HCT116 (cell line): ENCODE measurements around the gene KCNAB2. TPM values are rescaled to one million over a fixed set of nuclear protein-coding genes. Genes with fewer than 3 reads are reported as not detected.

Source experiments
- ATAC-seq: fragments of 200-7000 bp; cut with Tn5 transposase; 2 replicates; pipeline ENCODE4 v1.9.1; 2020; ENCODE audit warnings: mild to moderate bottlenecking, moderate library complexity
- BruUV-seq: library from RNA; stranded (reverse); fragments of 400-500 nt; replicated peaks from 2 replicates; lab custom pipeline; 2021; lab: Mats Ljungman, UMichigan
- CTCF ChIA-PET: fragments of 300-600 bp; sonication (Branson Sonifier 250); formaldehyde crosslinking; loops from one replicate; lab custom pipeline; 2021; ENCODE audit warnings: antibody characterized with exemption; lab: Charles Lee
- POLR2A ChIA-PET: fragments of 300-600, 350-600 bp; sonication (Branson Sonifier 250); formaldehyde crosslinking; loops from one replicate; lab custom pipeline; 2021; ENCODE audit warnings: antibody characterized with exemption; lab: Charles Lee
- RAD21 ChIA-PET, 2 experiments: fragments of 300-600 bp; sonication (Branson Sonifier 250); formaldehyde crosslinking; loops; one replicate each; lab custom pipeline; 2023; ENCODE audit warnings: low total read pairs in 2 of 2; ENCODE audit not compliant: uncharacterized antibody in 2 of 2, unreplicated experiment in 2 of 2, low non-redundant PET in 1 of 2; lab: Charles Lee
- DNase-seq: peaks from one replicate; pipeline ENCODE4 v3.0.0-alpha.2; 2010; ENCODE audit warnings: low read depth, low spot score
- H2AFZ ChIP-seq: fragments of 200-600 bp; shearing (Covaris generic), sonication (generic); 2 replicates; pipeline ENCODE4 v1.6.1; 2017; ENCODE audit warnings: low read depth, mixed run types, mixed read lengths, antibody characterized with exemption, low read length; ENCODE audit not compliant: poor library complexity, severe bottlenecking
- H3K27ac ChIP-seq: 2 replicates; pipeline ENCODE4 v1.5.1; 2012; ENCODE audit warnings: low read depth, low read length
- H3K27me3 ChIP-seq: fragments of 200-600 bp; sonication (generic); 2 replicates; pipeline ENCODE4 v1.6.1; 2016; ENCODE audit warnings: mixed run types, low read length, mixed read lengths; ENCODE audit not compliant: insufficient read depth
- H3K36me3 ChIP-seq, 2 experiments: fragments of 200-500 bp in 1 of 2; fragments of 200-600 bp in 1 of 2; sonication (Bioruptor generic) in 1 of 2; sonication (generic) in 1 of 2; 2 replicates each; pipeline versions ENCODE4 v1.5.1 to v1.6.1; 2014 to 2016; ENCODE audit warnings: low read length in 2 of 2, inconsistent platforms in 1 of 2, mixed read lengths in 1 of 2, mixed run types in 1 of 2; ENCODE audit not compliant: insufficient read depth in 2 of 2, control insufficient read depth in 1 of 2
- H3K4me1 ChIP-seq, 2 experiments: fragments of 200-600 bp in 1 of 2; sonication (generic) in 1 of 2; 2 replicates each; pipeline versions ENCODE4 v1.5.1 to v1.6.1; 2012 to 2017; ENCODE audit warnings: low read length in 2 of 2, inconsistent platforms in 1 of 2, mild to moderate bottlenecking in 1 of 2, mixed read lengths in 1 of 2, mixed run types in 1 of 2, moderate library complexity in 1 of 2; ENCODE audit not compliant: insufficient read depth in 2 of 2, control insufficient read depth in 1 of 2
- H3K4me2 ChIP-seq: fragments of 200-600 bp; sonication (generic); 2 replicates; pipeline ENCODE4 v1.6.1; 2017; ENCODE audit warnings: mixed run types, low read length, mixed read lengths
- H3K4me3 ChIP-seq, 2 experiments: fragments of 200-600 bp in 1 of 2; sonication (generic) in 1 of 2; replicated peaks in 1 of 2; 2 replicates each; pipeline ENCODE4 v1.5.1; 2011 to 2016; ENCODE audit warnings: low read length in 2 of 2, control low read depth in 1 of 2, low read depth in 1 of 2, mild to moderate bottlenecking in 1 of 2, mixed read lengths in 1 of 2, mixed run types in 1 of 2
- H3K79me2 ChIP-seq: fragments of 200-600 bp; sonication (generic); 2 replicates; pipeline ENCODE4 v1.6.1; 2017; ENCODE audit warnings: mild to moderate bottlenecking, mixed run types, low read length, moderate library complexity, mixed read lengths; ENCODE audit not compliant: insufficient read depth
- H3K9ac ChIP-seq: fragments of 200-600 bp; sonication (generic); 2 replicates; pipeline ENCODE4 v1.6.1; 2016; ENCODE audit warnings: low read length, mixed read lengths
- H3K9me2 ChIP-seq: fragments of 200-600 bp; sonication (generic), shearing (Covaris generic); 2 replicates; pipeline ENCODE4 v1.6.1; 2017; ENCODE audit warnings: mixed run types, mild to moderate bottlenecking, moderate library complexity; ENCODE audit not compliant: insufficient read depth
- H3K9me3 ChIP-seq, 2 experiments: fragments of 200-500 bp in 1 of 2; fragments of 200-600 bp in 1 of 2; sonication (Bioruptor generic) in 1 of 2; sonication (generic) in 1 of 2; 2 replicates each; pipeline ENCODE4 v1.6.1; 2014 to 2017; ENCODE audit warnings: low read length in 2 of 2, mixed read lengths in 2 of 2, inconsistent platforms in 1 of 2, low read depth in 1 of 2, mild to moderate bottlenecking in 1 of 2, mixed run types in 1 of 2, moderate library complexity in 1 of 2; ENCODE audit not compliant: control insufficient read depth in 1 of 2, insufficient read depth in 1 of 2
- H4K20me1 ChIP-seq: fragments of 200-600 bp; sonication (generic), shearing (Covaris generic); 2 replicates; pipeline ENCODE4 v1.6.1; 2017; ENCODE audit warnings: mixed run types, mild to moderate bottlenecking, moderate library complexity; ENCODE audit not compliant: insufficient read depth
- EZH2 ChIP-seq: fragments of 200-600 bp; sonication (generic); IDR thresholded peaks from 2 replicates; pipeline ENCODE4 v1.6.1; 2017; ENCODE audit warnings: antibody characterized with exemption, mixed run types
- POLR2A ChIP-seq: IDR thresholded peaks from 2 replicates; pipeline ENCODE4 v1.7.0; 2011; ENCODE audit warnings: borderline replicate concordance; ENCODE audit not compliant: insufficient read depth, insufficient read length; ENCODE audit errors: extremely low read depth
- POLR2AphosphoS5 ChIP-seq: IDR thresholded peaks from 2 replicates; pipeline ENCODE4 v1.6.1; 2011; ENCODE audit warnings: mild to moderate bottlenecking, low read depth, low read length, moderate library complexity
- RAD21 ChIP-seq: IDR thresholded peaks from 2 replicates; pipeline ENCODE4 v1.6.1; 2012; ENCODE audit warnings: low read depth, mild to moderate bottlenecking
- SIN3A ChIP-seq: IDR thresholded peaks from 2 replicates; pipeline ENCODE4 v1.6.1; 2012; ENCODE audit warnings: low read depth
- SRF ChIP-seq: IDR thresholded peaks from 2 replicates; pipeline ENCODE4 v1.6.1; 2012; ENCODE audit warnings: low read depth
- TCF7L2 ChIP-seq: IDR thresholded peaks from 2 replicates; pipeline ENCODE4 v1.7.0; 2011; ENCODE audit warnings: borderline replicate concordance, inconsistent platforms; ENCODE audit not compliant: insufficient read depth, insufficient read length; ENCODE audit errors: extremely low read depth
- YY1 ChIP-seq: IDR thresholded peaks from 2 replicates; pipeline ENCODE4 v1.6.1; 2011; ENCODE audit warnings: low read length, low read depth, moderate library complexity, mild to moderate bottlenecking; ENCODE audit not compliant: insufficient replicate concordance; ENCODE audit errors: extremely low read depth
- ZFX ChIP-seq: fragments of 450-650 bp; IDR thresholded peaks from 2 replicates; pipeline ENCODE4 v1.6.1; 2017
- ZNF274 ChIP-seq: fragments of 200-500 bp; sonication (Bioruptor generic); IDR thresholded peaks from 2 replicates; pipeline ENCODE4 v1.6.1; 2014; ENCODE audit warnings: mild to moderate bottlenecking, low read depth, low read length, inconsistent platforms
- intact Hi-C: fragments of 100-400 bp; cut with micrococcal nuclease; formaldehyde crosslinking; loops from 2 replicates; pipeline ENCODE4 v1.10.0; 2022
- total RNA-seq: library from RNA; stranded (reverse); gene quantifications from one replicate; pipeline ENCODE4 v1.2.1, GENCODE V29; 2021; ENCODE audit not compliant: unreplicated experiment
- TF ChIP-seq, protein P1 (sequence below), 3 experiments: fragments of 200-600 bp in 1 of 3; sonication (generic) in 1 of 3; IDR thresholded peaks in 2 of 3; conservative IDR thresholded peaks in 1 of 3; 2 replicates each; pipeline ENCODE4 v1.5.1; 2012 to 2017; ENCODE audit warnings: low read depth in 2 of 3, low read length in 2 of 3, antibody characterized with exemption in 1 of 3, borderline replicate concordance in 1 of 3, control low read depth in 1 of 3, mild to moderate bottlenecking in 1 of 3, mixed read lengths in 1 of 3, mixed run types in 1 of 3, moderate library complexity in 1 of 3; ENCODE audit not compliant: insufficient read depth in 1 of 3
- TF ChIP-seq, protein P2 (sequence below): IDR thresholded peaks from 2 replicates; pipeline ENCODE4 v1.6.1; 2012

Gene KCNAB2
- total RNA-seq, 1 experiment from 2014 or later: 18.1 TPM

DNA sequence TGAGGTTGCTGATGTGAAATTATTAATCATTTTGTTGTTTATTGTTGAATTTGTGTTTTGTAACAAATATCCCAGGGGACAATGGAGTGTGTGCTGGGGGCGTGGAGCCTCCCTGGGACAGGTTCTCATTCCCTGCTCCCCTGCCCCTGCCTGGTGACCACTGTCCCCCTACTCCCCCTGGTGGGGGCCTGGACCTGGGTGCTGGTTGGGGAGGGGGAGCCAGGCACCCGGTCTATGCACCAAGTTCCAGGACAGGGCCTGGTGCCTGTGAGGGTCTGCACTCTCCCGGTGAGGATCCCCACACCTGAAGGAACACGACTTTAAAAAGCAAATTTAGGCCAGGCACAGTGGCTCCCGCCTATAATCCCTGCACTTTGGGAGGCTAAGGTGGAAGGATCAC lies 92.1 kb downstream of the KCNAB2 start (continued):
- TF ChIP-seq, protein P1, sequence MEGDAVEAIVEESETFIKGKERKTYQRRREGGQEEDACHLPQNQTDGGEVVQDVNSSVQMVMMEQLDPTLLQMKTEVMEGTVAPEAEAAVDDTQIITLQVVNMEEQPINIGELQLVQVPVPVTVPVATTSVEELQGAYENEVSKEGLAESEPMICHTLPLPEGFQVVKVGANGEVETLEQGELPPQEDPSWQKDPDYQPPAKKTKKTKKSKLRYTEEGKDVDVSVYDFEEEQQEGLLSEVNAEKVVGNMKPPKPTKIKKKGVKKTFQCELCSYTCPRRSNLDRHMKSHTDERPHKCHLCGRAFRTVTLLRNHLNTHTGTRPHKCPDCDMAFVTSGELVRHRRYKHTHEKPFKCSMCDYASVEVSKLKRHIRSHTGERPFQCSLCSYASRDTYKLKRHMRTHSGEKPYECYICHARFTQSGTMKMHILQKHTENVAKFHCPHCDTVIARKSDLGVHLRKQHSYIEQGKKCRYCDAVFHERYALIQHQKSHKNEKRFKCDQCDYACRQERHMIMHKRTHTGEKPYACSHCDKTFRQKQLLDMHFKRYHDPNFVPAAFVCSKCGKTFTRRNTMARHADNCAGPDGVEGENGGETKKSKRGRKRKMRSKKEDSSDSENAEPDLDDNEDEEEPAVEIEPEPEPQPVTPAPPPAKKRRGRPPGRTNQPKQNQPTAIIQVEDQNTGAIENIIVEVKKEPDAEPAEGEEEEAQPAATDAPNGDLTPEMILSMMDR (IDR thresholded peaks at IDR 0.05 in 2 of 3, conservative IDR thresholded peaks at IDR 0.05 in 1 of 3; ENCODE audit: borderline replicate concordance in 1 of 3, insufficient read depth in 1 of 3, low read depth in 2 of 3, low read length in 2 of 3): no peak
- TF ChIP-seq ZFX: no peak
- TF ChIP-seq, all 23 proteins: peak for 0

DNA sequence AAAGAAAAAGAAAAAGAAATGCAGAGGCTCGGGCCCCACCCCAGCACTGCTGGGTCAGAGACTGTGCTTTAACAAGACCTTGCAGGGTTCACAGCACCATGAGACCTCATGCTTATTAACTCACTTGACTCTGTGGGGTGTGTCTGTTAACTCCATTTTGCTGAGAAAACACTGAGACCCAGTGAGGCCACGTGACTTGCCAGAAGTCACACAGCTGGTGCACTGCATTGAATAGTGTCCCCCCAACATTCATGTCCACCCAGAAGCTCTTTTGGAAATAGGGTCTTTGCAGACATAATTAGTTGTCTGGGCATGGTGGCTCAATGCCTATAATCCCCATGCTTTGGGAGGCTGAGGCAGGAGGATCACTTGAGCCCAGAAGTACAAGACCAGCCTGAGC lies 94.7 kb downstream of the KCNAB2 start:
- ChIA-PET CTCF (no interaction called here), POLR2A (no interaction called here), RAD21 (no interaction called here)
- no TSS peak for BruUV-seq
- peaks cover 3 to 14% of the 10 kb centered on the region in 2 experiments; a peak in 2 of 4 replicates for H3K4me1 ChIP-seq
- H3K27me3 ChIP-seq: no peaks in the 10 kb centered on the region
- H3K4me2 ChIP-seq: no peak overlapping the region
- TF ChIP-seq POLR2AphosphoS5: no peak
- no peak for TF ChIP-seq RAD21
- no peak for TF ChIP-seq EZH2
- no peak for TF ChIP-seq YY1
- TF ChIP-seq, protein P2, sequence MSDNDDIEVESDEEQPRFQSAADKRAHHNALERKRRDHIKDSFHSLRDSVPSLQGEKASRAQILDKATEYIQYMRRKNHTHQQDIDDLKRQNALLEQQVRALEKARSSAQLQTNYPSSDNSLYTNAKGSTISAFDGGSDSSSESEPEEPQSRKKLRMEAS: no peak
- TF ChIP-seq POLR2A: no peak
- no peak for TF ChIP-seq SRF
- TF ChIP-seq ZNF274: no peak
- TF ChIP-seq TCF7L2: no peak
- TF ChIP-seq SIN3A: no peak
- no peaks in the 10 kb centered on the region for H3K9me2 ChIP-seq
- no peak overlapping the region for H2AFZ ChIP-seq
- intact Hi-C loops: no loop called here
- no peaks in the 10 kb centered on the region for H3K36me3 ChIP-seq
- no peak overlapping the region for H3K9ac ChIP-seq
- no peak for DNase-seq
- ATAC-seq: no peak
- no peaks in the 10 kb centered on the region for H3K79me2 ChIP-seq
- H4K20me1 ChIP-seq: no peaks in the 10 kb centered on the region
- no peaks in the 10 kb centered on the region for H3K9me3 ChIP-seq
- no peak overlapping the region for H3K27ac ChIP-seq
- no peak overlapping the region for H3K4me3 ChIP-seq
